ENCODE results near the gene FGF2. TPM values are rescaled to one million over a fixed set of nuclear protein-coding genes. Genes with fewer than 3 reads are reported as not detected.
A peak's percentile ranks its signal among the peaks of the same experiment; 100 is the strongest.
"Not testable (repeated sequence)": the region's sequence is repeated elsewhere in the genome, so short reads cannot be mapped to it uniquely, and the experiment has no call there.

The FGF2 gene
- total and polyA plus RNA-seq, 12 donors, result 0.85 to 5.3 (median 2.6) TPM

- Histone ChIP-seq H3K9me3 (replicated peaks in 1 of 3) (no peaks in the 10 kb centered on the region), H3K4me1 (replicated peaks in 1 of 2) (no peaks in the 10 kb centered on the region), H3K4me3 (no peak overlapping the region), H3K27me3 (no peaks in the 10 kb centered on the region), H3K27ac (no peak overlapping the region), H3K36me3 (replicated peaks in 1 of 2) (peaks cover 0 to 5% of the 10 kb centered on the region in 2 donors)
- no peak for DNase-seq
- intact Hi-C loops (cut with DNase I), result loop anchor here in 1 of 2 donors (10.0 kb wide), 1 partner anchor 336 kb away; no protein-coding TSS in a partner anchor
- no peak for TF ChIP-seq POLR2A (IDR thresholded peaks at IDR 0.05)
- peak; percentile 23 to 71 (median 50) for TF ChIP-seq CTCF (IDR thresholded peaks at IDR 0.05)
Observed at GRCh38 chr4:122930862-122931261, 104.2 kb downstream of the FGF2 start.

GRCh38 chr4:122932763-122933162 is 106.1 kb downstream of the FGF2 start:
- H3K36me3 ChIP-seq (replicated peaks in 1 of 2), result peaks cover 0 to 5% of the 10 kb centered on the region in 2 donors
- no peaks in the 10 kb centered on the region for H3K4me1 ChIP-seq (replicated peaks in 1 of 2)
- H3K27me3 ChIP-seq, result no peaks in the 10 kb centered on the region
- no peak for DNase-seq
- TF ChIP-seq POLR2A (IDR thresholded peaks at IDR 0.05), result no peak
- TF ChIP-seq CTCF (IDR thresholded peaks at IDR 0.05), result no peak
- no peak overlapping the region for H3K4me3 ChIP-seq
- intact Hi-C loops (cut with DNase I), result loop anchor here in 1 of 2 donors (10.0 kb wide), 1 partner anchor 338 kb away; no protein-coding TSS in a partner anchor
- H3K27ac ChIP-seq, result no peak overlapping the region
- no peaks in the 10 kb centered on the region for H3K9me3 ChIP-seq (replicated peaks in 1 of 3)

- H3K9me3 ChIP-seq (replicated peaks in 1 of 3); DNase-seq; intact Hi-C loops (cut with DNase I); H3K4me1 ChIP-seq (replicated peaks in 1 of 2); H3K27me3 ChIP-seq; H3K4me3 ChIP-seq; H3K36me3 ChIP-seq (replicated peaks in 1 of 2); H3K27ac ChIP-seq: not testable (repeated sequence)
- WGBS, 4 donors, result 86 to 97% (median 94%) methylated on average over 12 to 15 of the region's 17 CpGs
Observed at GRCh38 chr4:122945136-122945535, 118.5 kb downstream of the FGF2 start.

GRCh38 chr4:122946142-122946541 is 119.5 kb downstream of the FGF2 start:
- peaks cover 0 to 13% of the 10 kb centered on the region in 2 donors for H3K36me3 ChIP-seq (replicated peaks in 1 of 2)
- 90 to 97% (median 95%) methylated on average over 1 of the region's 1 CpG for WGBS, 4 donors
- no peaks in the 10 kb centered on the region for H3K4me1 ChIP-seq (replicated peaks in 1 of 2)
- H3K9me3 ChIP-seq (replicated peaks in 1 of 3), result no peaks in the 10 kb centered on the region
- no peaks in the 10 kb centered on the region for H3K27me3 ChIP-seq
- H3K27ac ChIP-seq, result no peak overlapping the region
- no peak for TF ChIP-seq POLR2A (IDR thresholded peaks at IDR 0.05)
- no peak for TF ChIP-seq CTCF (IDR thresholded peaks at IDR 0.05)
- no peak for DNase-seq
- intact Hi-C loops (cut with DNase I), result no loop called here
- H3K4me3 ChIP-seq, result no peak overlapping the region

Other genes with a start within 250 kb of the FGF2 start
- gene IL21, start 205.8 kb upstream of the FGF2 start, total RNA-seq, result not detected
- gene IL21, start 205.8 kb upstream of the FGF2 start, polyA plus RNA-seq, result not detected
- gene BBS12, start 94.1 kb upstream of the FGF2 start, total RNA-seq, result 1 to 10 TPM; 2.8 to 7.8 (median 5.5) TPM
- gene BBS12, start 94.1 kb upstream of the FGF2 start, polyA plus RNA-seq, result 1 to 10 TPM; 1.5 to 7.8 (median 2.0) TPM
- 10 to 100 TPM in 6 of 9 donors, 1 to 10 TPM in 3; 6.4 to 31.1 (median 11.9) TPM for gene NUDT6, start 95.8 kb downstream of the FGF2 start, total RNA-seq
- 10 to 100 TPM; 16.4 to 19.6 (median 18.8) TPM for gene NUDT6, start 95.8 kb downstream of the FGF2 start, polyA plus RNA-seq